ENCODE measurements around the gene IGF2R.

Gene IGF2R

GRCh38 chr6:159948199-159948598, 20.7 kb upstream of the IGF2R start:
- H3K4me2 ChIP-seq = no peak overlapping the region
- H3K9ac ChIP-seq = no peak overlapping the region
- peaks cover 0 to 4% (median 0%) of the 10 kb centered on the region in 11 experiments; a peak in 1 of 22 replicates for H3K36me3 ChIP-seq
- H4K20me1 ChIP-seq = no peaks in the 10 kb centered on the region
- H3K4me1 ChIP-seq = peaks cover 5 to 18% (median 17%) of the 10 kb centered on the region in 10 experiments; a peak in 17 of 20 replicates
- no peak overlapping the region for H3K27ac ChIP-seq
- no peaks in the 10 kb centered on the region for H3K27me3 ChIP-seq
- TF ChIP-seq Cebpa-rat (IDR thresholded peaks at IDR 0.05) = no peak
- H3K9me3 ChIP-seq (replicated peaks in 1 of 11) = peaks cover 19 to 31% (median 22%) of the 10 kb centered on the region in 11 experiments
- H3K4me3 ChIP-seq = no peak overlapping the region

- no peaks in the 10 kb centered on the region for H3K27me3 ChIP-seq
- peaks cover 0 to 5% (median 0%) of the 10 kb centered on the region in 11 experiments; a peak in 1 of 22 replicates for H3K9me3 ChIP-seq (replicated peaks in 1 of 11)
- H4K20me1 ChIP-seq = no peaks in the 10 kb centered on the region
- peaks cover 5 to 28% (median 25%) of the 10 kb centered on the region in 10 experiments; a peak in 17 of 20 replicates for H3K4me1 ChIP-seq
- H3K36me3 ChIP-seq = no peaks in the 10 kb centered on the region
- H3K27ac ChIP-seq = peak overlapping the region in 5 of 11 experiments; percentile 3 to 62 (median 49); a peak in 5 of 22 replicates
- peak overlapping the region; percentile 10 to 62 (median 36); a peak in 13 of 22 replicates for H3K4me2 ChIP-seq
- no peak for TF ChIP-seq Cebpa-rat (IDR thresholded peaks at IDR 0.05)
- no peak overlapping the region; a peak in 1 of 22 replicates for H3K9ac ChIP-seq
- H3K4me3 ChIP-seq = no peak overlapping the region
Observed at GRCh38 chr6:159951772-159952171, 17.1 kb upstream of the IGF2R start.

GRCh38 chr6:159952289-159953005, 16.4 kb upstream of the IGF2R start:
- peaks cover 0 to 5% (median 0%) of the 10 kb centered on the region in 11 experiments; a peak in 1 of 22 replicates for H3K9me3 ChIP-seq (replicated peaks in 1 of 11)
- no peaks in the 10 kb centered on the region for H3K27me3 ChIP-seq
- H3K4me3 ChIP-seq = no peak overlapping the region
- H3K36me3 ChIP-seq = no peaks in the 10 kb centered on the region
- H3K4me1 ChIP-seq = peaks cover 5 to 28% (median 25%) of the 10 kb centered on the region in 10 experiments; a peak in 17 of 20 replicates
- TF ChIP-seq Cebpa-rat (IDR thresholded peaks at IDR 0.05) = no peak
- H3K27ac ChIP-seq = peak overlapping the region in 9 of 11 experiments; percentile 29 to 62 (median 41); a peak in 12 of 22 replicates
- no peak overlapping the region; a peak in 2 of 22 replicates for H3K9ac ChIP-seq
- H3K4me2 ChIP-seq = peak overlapping the region in 10 of 11 experiments; percentile 19 to 64 (median 47); a peak in 17 of 22 replicates
- H4K20me1 ChIP-seq = no peaks in the 10 kb centered on the region

- H4K20me1 ChIP-seq = no peaks in the 10 kb centered on the region
- no peak overlapping the region; a peak in 2 of 22 replicates for H3K9ac ChIP-seq
- no peaks in the 10 kb centered on the region for H3K27me3 ChIP-seq
- peaks cover 0 to 5% (median 0%) of the 10 kb centered on the region in 11 experiments; a peak in 1 of 22 replicates for H3K9me3 ChIP-seq (replicated peaks in 1 of 11)
- peak in 8 of 11 experiments; percentile 32 to 81 (median 60); a peak in 10 of 22 replicates for TF ChIP-seq Cebpa-rat (IDR thresholded peaks at IDR 0.05)
- no peak overlapping the region for H3K4me3 ChIP-seq
- H3K36me3 ChIP-seq = no peaks in the 10 kb centered on the region
- H3K4me1 ChIP-seq = peaks cover 5 to 30% (median 25%) of the 10 kb centered on the region in 10 experiments; a peak in 17 of 20 replicates
- peak overlapping the region in 9 of 11 experiments; percentile 29 to 62 (median 43); a peak in 12 of 22 replicates for H3K27ac ChIP-seq
- H3K4me2 ChIP-seq = peak overlapping the region in 10 of 11 experiments; percentile 13 to 64 (median 47); a peak in 17 of 22 replicates
Observed at GRCh38 chr6:159953091-159953601, 15.7 kb upstream of the IGF2R start.

GRCh38 chr6:159955945-159956361, 12.9 kb upstream of the IGF2R start:
- H4K20me1 ChIP-seq = no peaks in the 10 kb centered on the region
- H3K27ac ChIP-seq = no peak overlapping the region
- no peak overlapping the region for H3K9ac ChIP-seq
- H3K4me2 ChIP-seq = no peak overlapping the region
- peaks cover 5 to 57% (median 32%) of the 10 kb centered on the region in 10 experiments; a peak in 17 of 20 replicates for H3K4me1 ChIP-seq
- no peak for TF ChIP-seq Cebpa-rat (IDR thresholded peaks at IDR 0.05)
- peaks cover 0 to 5% (median 0%) of the 10 kb centered on the region in 11 experiments; a peak in 1 of 22 replicates for H3K9me3 ChIP-seq (replicated peaks in 1 of 11)
- H3K4me3 ChIP-seq = no peak overlapping the region
- H3K36me3 ChIP-seq = no peaks in the 10 kb centered on the region
- H3K27me3 ChIP-seq = no peaks in the 10 kb centered on the region

GRCh38 chr6:159957071-159957673, 11.7 kb upstream of the IGF2R start:
- Histone ChIP-seq H3K9ac (no peak overlapping the region), H3K4me2 (no peak overlapping the region), H3K4me3 (no peak overlapping the region), H3K36me3 (no peaks in the 10 kb centered on the region), H4K20me1 (no peaks in the 10 kb centered on the region), H3K4me1 (peaks cover 0 to 63% (median 24%) of the 10 kb centered on the region in 10 experiments; a peak in 17 of 20 replicates), H3K9me3 (replicated peaks in 1 of 11) (peaks cover 0 to 5% (median 0%) of the 10 kb centered on the region in 11 experiments; a peak in 1 of 22 replicates), H3K27me3 (no peaks in the 10 kb centered on the region), H3K27ac (no peak overlapping the region)
- no peak for TF ChIP-seq Cebpa-rat (IDR thresholded peaks at IDR 0.05)

GRCh38 chr6:159959165-159959975, 9.5 kb upstream of the IGF2R start:
- Histone ChIP-seq H3K9me3 (replicated peaks in 1 of 11) (peaks cover 0 to 5% (median 0%) of the 10 kb centered on the region in 11 experiments; a peak in 1 of 22 replicates), H3K4me1 (peaks cover 0 to 64% (median 7%) of the 10 kb centered on the region in 10 experiments; a peak in 10 of 20 replicates), H3K36me3 (no peaks in the 10 kb centered on the region), H3K27me3 (no peaks in the 10 kb centered on the region), H3K4me3 (no peak overlapping the region), H4K20me1 (no peaks in the 10 kb centered on the region), H3K27ac (peak overlapping the region in 5 of 11 experiments; percentile 43 to 83 (median 69); a peak in 10 of 22 replicates), H3K9ac (peak overlapping the region in 2 of 11 experiments; percentile 6 to 62; a peak in 4 of 22 replicates), H3K4me2 (peak overlapping the region in 5 of 11 experiments; percentile 28 to 81 (median 49); a peak in 10 of 22 replicates)
- TF ChIP-seq Cebpa-rat (IDR thresholded peaks at IDR 0.05) = 0 out of 22 replicates have a peak, but pooled peaks of 1 of the 11 experiments have one; percentile 12

GRCh38 chr6:159959976-159960384, 8.9 kb upstream of the IGF2R start:
- Histone ChIP-seq H3K4me2 (peak overlapping the region in 5 of 11 experiments; percentile 28 to 81 (median 49); a peak in 9 of 22 replicates), H3K36me3 (no peaks in the 10 kb centered on the region), H4K20me1 (no peaks in the 10 kb centered on the region), H3K27me3 (no peaks in the 10 kb centered on the region), H3K9ac (peak overlapping the region in 2 of 11 experiments; percentile 6 to 62; a peak in 4 of 22 replicates), H3K4me1 (peaks cover 0 to 70% (median 7%) of the 10 kb centered on the region in 10 experiments; a peak in 10 of 20 replicates), H3K9me3 (replicated peaks in 1 of 11) (peaks cover 0 to 5% (median 0%) of the 10 kb centered on the region in 11 experiments; a peak in 1 of 22 replicates), H3K4me3 (no peak overlapping the region), H3K27ac (peak overlapping the region in 5 of 11 experiments; percentile 43 to 83 (median 69); a peak in 10 of 22 replicates)
- TF ChIP-seq Cebpa-rat (IDR thresholded peaks at IDR 0.05) = no peak

Data from BLaER1 treated with 17β-estradiol and CSF1 and Interleukin-3, amounts not matched to agents 10 nM and 100 nM (cell line).